Duodenal mucosa (tissue), 2 donors: ENCODE data around the gene SETD3.
A peak's percentile ranks its signal among the peaks of the same experiment; 100 is the strongest.

Source experiments
- H3K27ac ChIP-seq: one replicate; pipeline ENCODE4 v1.7.0; 2013; ENCODE audit warnings: low read depth, low read length
- H3K27me3 ChIP-seq, 2 donors: one replicate each; pipeline ENCODE4 v1.7.0; 2013; ENCODE audit warnings: low read length in 2 of 2, control low read depth in 1 of 2; ENCODE audit not compliant: insufficient read depth in 2 of 2, control insufficient read depth in 1 of 2
- H3K36me3 ChIP-seq, 2 donors: one replicate each; pipeline ENCODE4 v1.7.0; 2013; ENCODE audit warnings: low read length in 2 of 2, control low read depth in 1 of 2; ENCODE audit not compliant: insufficient read depth in 2 of 2, control insufficient read depth in 1 of 2
- H3K4me1 ChIP-seq, 2 donors: one replicate each; pipeline ENCODE4 v1.7.0; 2013; ENCODE audit warnings: low read length in 2 of 2, control low read depth in 1 of 2; ENCODE audit not compliant: insufficient read depth in 2 of 2, control insufficient read depth in 1 of 2
- H3K4me3 ChIP-seq, 2 donors: one replicate each; pipeline ENCODE4 v1.7.0; 2013; ENCODE audit warnings: low read length in 2 of 2, low read depth in 1 of 2
- H3K9ac ChIP-seq, 2 donors: one replicate each; pipeline ENCODE4 v1.7.0; 2013; ENCODE audit warnings: low read length in 2 of 2, low read depth in 1 of 2
- H3K9me3 ChIP-seq, 2 donors: one replicate each; pipeline ENCODE4 v1.7.0; 2013; ENCODE audit warnings: low read length in 2 of 2, control low read depth in 1 of 2; ENCODE audit not compliant: control insufficient read depth in 1 of 2

Gene SETD3

DNA sequence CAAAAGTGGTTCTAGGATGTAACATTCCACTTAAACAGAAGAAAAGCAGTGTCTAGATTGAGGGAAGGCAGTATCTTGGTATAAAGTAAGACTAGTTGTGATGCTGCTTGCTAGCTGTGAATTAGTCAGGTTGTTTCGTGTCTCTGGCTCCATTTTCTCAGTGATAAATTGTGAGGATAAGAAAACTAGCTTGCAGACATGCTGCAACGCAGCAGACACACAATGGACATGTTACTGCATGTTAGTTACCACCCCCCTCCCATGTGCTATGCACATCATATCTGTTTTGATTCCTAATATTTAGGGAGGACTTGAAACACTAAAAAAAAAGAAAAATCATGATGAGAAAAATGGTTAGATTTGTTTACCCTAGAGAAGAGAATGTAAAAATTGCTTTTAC lies 3.4 kb upstream of the SETD3 start:
- Histone ChIP-seq H3K36me3 (no peaks in the 10 kb centered on the region), H3K9me3 (no peaks in the 10 kb centered on the region), H3K4me3 (no peak overlapping the region), H3K27me3 (no peaks in the 10 kb centered on the region), H3K4me1 (peaks cover 16 to 25% of the 10 kb centered on the region in 2 donors), H3K9ac (no peak overlapping the region), H3K27ac (no peak overlapping the region)

DNA sequence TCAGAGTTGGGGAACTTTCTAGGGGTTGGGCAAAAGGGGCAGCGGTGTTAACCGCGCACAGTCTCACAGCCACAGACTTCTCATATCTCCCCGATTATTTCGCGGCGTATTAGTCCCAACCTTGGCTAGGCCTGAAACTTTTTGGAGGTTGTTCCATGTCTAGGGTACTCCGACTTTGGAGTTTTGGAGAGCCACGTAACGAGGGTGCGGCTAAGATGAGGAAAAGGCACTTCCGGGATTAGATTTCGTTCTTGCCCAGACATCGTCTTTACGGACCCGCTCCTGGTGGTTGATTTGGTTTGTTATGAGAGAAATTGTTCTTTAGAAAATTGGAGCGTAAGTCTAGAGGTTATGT lies 1.1 kb upstream of the SETD3 start:
- Histone ChIP-seq H3K4me1 (peaks cover 22 to 40% of the 10 kb centered on the region in 2 donors), H3K9me3 (no peaks in the 10 kb centered on the region), H3K27ac (peak overlapping the region; percentile 90), H3K36me3 (no peaks in the 10 kb centered on the region), H3K9ac (peak overlapping the region; percentile 93 to 94), H3K27me3 (no peaks in the 10 kb centered on the region), H3K4me3 (peak overlapping the region; percentile 89 to 99)

DNA sequence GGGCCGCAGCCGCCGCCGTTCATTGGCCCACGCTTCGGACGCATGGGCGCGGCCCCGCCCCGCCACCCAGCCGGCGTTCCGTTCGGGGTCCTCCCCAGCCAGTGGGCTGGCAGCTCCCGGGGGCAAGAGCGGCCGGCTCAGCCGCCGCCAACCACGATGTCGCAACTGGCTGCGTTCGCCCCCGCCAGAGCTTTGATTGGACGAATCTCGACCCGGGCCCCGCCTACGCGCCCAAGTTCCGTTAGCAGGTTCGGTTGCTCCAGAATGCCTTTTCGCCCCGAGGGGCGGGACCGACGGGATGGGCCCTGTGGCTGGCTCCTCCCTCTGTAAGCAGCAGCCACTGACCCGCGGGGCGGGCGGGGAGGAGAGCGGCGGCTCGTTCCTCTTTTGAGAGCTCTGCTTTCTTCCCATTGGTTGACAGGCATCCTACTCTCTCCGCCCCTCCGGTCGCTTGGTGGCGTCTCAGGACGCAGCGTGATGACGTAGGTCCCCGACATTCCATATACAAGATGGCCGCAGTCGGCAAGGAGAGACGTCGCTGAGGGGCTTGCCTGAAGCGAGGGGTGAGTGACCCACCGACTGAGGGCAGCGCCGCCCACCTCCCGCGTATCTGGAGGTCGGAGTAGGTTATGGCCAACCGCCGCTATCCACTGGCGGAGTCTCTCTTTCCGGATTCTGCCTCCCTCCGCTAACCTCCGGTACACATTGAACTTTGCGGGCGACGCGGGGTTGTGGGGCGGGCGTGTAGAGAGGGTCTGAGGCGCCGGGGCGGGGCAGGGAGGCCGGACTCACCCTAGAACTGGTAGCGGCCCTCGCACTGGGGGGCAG lies 472 bp upstream of the SETD3 start, which contains the start of gene CCNK:
Gene CCNK (plus strand): TSS at position 493 of the 828 bp plus-strand sequence. CDS start 11,269 bp downstream, outside the sequence.
- no peaks in the 10 kb centered on the region for H3K9me3 ChIP-seq
- peaks cover 22 to 40% of the 10 kb centered on the region in 2 donors for H3K4me1 ChIP-seq
- no peaks in the 10 kb centered on the region for H3K27me3 ChIP-seq

DNA sequence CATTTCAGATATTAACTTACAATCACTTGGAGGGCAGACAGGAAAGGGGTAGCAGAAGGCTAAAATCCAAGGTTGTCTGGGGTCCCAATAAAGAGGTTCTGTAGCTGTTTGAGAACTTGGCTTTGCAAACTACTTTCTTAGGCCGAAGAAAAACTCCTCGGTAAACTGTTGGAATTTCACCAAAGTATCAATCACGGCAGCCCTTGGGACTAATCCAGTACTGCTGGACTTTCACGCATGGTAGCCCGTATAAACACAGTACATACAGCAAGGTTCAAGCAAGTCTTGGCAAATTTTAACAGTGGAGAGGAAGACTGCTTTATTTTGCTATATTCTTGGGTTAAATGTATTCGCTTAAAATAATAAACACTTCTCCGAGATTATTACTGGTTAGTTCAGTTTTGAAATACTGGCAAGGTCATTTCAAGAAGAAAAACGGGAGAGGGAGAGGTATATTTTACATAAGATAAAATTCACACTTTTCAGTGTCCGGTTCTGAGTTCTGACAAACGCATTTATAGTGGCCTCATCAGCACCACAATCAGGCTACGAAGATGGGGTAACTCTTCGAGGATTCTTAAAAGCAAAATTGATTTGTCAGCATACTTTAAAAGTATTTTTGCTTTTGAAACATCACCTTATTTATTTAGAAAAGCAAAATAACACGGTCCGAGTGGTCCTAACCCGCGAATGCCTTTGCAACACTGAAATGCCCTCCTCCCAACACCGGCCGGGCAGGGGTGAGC lies 1.3 kb downstream of the SETD3 start:
- peaks cover 29 to 40% of the 10 kb centered on the region in 2 donors for H3K4me1 ChIP-seq
- peak overlapping the region; percentile 73 for H3K27ac ChIP-seq
- H3K4me3 ChIP-seq = peak overlapping the region; percentile 85
- peak overlapping the region; percentile 66 to 81 for H3K9ac ChIP-seq
- no peaks in the 10 kb centered on the region for H3K27me3 ChIP-seq
- H3K36me3 ChIP-seq = no peaks in the 10 kb centered on the region
- no peaks in the 10 kb centered on the region for H3K9me3 ChIP-seq

More for the DNA sequence above, 472 bp upstream of the SETD3 start, which contains the start of gene CCNK:
- peak within 1 kb of the TSS; percentile 93 to 94 for H3K9ac ChIP-seq
- H3K4me3 ChIP-seq = peak within 1 kb of the TSS; percentile 89 to 99
- peak within 1 kb of the TSS; percentile 90 for H3K27ac ChIP-seq
- no peaks in the 10 kb centered on the region for H3K36me3 ChIP-seq

GRCh38 chr14:99478128-99478527 lies 2.5 kb downstream of the SETD3 start:
- peak overlapping the region; percentile 85 for H3K4me3 ChIP-seq

DNA sequence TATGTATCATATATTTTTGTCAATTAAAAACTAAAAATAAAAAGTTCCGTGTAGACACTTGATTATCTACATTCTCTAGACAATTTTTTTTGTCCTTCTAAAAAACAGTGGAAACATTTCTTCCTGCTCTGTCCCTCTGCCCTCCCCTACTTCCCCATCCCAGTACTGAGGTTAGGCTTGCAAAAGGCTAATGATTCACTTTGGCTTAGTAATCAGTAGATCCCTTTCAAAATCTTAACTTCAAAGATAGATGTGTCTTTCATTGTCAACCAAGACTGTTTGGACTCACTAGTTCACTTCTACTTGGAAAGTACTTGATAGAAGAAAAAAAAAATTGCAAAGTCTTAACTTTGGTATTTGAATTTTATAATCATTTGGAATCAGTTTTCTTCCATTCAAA lies 3.8 kb downstream of the SETD3 start:
- H3K9me3 ChIP-seq = no peaks in the 10 kb centered on the region
- peaks cover 23 to 26% of the 10 kb centered on the region in 2 donors for H3K4me1 ChIP-seq

More at GRCh38 chr14:99478128-99478527, 2.5 kb downstream of the SETD3 start:
- H3K9me3 ChIP-seq = no peaks in the 10 kb centered on the region
- no peak overlapping the region for H3K27ac ChIP-seq
- peak overlapping the region; percentile 30 to 66 for H3K9ac ChIP-seq
- peaks cover 30 to 34% of the 10 kb centered on the region in 2 donors for H3K4me1 ChIP-seq
- H3K36me3 ChIP-seq = no peaks in the 10 kb centered on the region
- no peaks in the 10 kb centered on the region for H3K27me3 ChIP-seq

GRCh38 chr14:99475660-99476059 lies 5.0 kb downstream of the SETD3 start:
- Histone ChIP-seq H3K4me1 (peaks cover 23 to 26% of the 10 kb centered on the region in 2 donors), H3K4me3 (no peak overlapping the region), H3K27ac (no peak overlapping the region), H3K27me3 (no peaks in the 10 kb centered on the region), H3K9ac (no peak overlapping the region), H3K9me3 (no peaks in the 10 kb centered on the region), H3K36me3 (no peaks in the 10 kb centered on the region)

More for the DNA sequence above, 3.8 kb downstream of the SETD3 start:
- Histone ChIP-seq H3K9ac (no peak overlapping the region), H3K27me3 (no peaks in the 10 kb centered on the region), H3K27ac (no peak overlapping the region), H3K36me3 (no peaks in the 10 kb centered on the region), H3K4me3 (no peak overlapping the region)

- Histone ChIP-seq H3K27ac (no peak overlapping the region), H3K4me3 (no peak overlapping the region), H3K9me3 (no peaks in the 10 kb centered on the region), H3K9ac (no peak overlapping the region), H3K27me3 (no peaks in the 10 kb centered on the region), H3K36me3 (no peaks in the 10 kb centered on the region), H3K4me1 (peaks cover 23 to 26% of the 10 kb centered on the region in 2 donors)
These were observed 5.5 kb downstream of the SETD3 start for GRCh38 chr14:99475179-99475578.

GRCh38 chr14:99473458-99473857 lies 7.2 kb downstream of the SETD3 start:
- Histone ChIP-seq H3K9me3 (no peaks in the 10 kb centered on the region), H3K36me3 (no peaks in the 10 kb centered on the region), H3K9ac (no peak overlapping the region), H3K4me1 (peaks cover 9 to 19% of the 10 kb centered on the region in 2 donors), H3K27me3 (no peaks in the 10 kb centered on the region), H3K27ac (no peak overlapping the region), H3K4me3 (no peak overlapping the region)

DNA sequence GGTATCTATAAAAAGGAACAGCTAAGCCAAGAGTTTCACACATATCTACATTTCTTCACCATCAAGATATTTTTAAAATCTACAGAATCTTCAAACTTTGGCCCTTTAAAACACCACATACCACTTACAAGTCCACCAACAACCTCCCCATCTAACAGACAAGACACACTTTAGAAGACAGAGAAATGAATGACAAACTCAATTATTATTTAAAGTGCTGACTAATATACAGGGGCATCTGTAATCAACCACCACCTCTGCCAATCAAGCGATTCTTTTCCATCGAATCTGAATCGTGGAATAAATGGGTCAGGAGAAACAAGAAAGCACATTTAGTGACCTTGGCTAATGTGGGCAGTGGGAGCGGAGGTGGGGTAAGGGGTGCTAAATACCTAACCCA lies 7.7 kb downstream of the SETD3 start:
- Histone ChIP-seq H3K4me3 (no peak overlapping the region), H3K36me3 (no peaks in the 10 kb centered on the region), H3K4me1 (peaks cover 8 to 19% of the 10 kb centered on the region in 2 donors), H3K9ac (no peak overlapping the region), H3K27ac (no peak overlapping the region), H3K9me3 (no peaks in the 10 kb centered on the region), H3K27me3 (no peaks in the 10 kb centered on the region)
